HUES6 (cell line): Measurements from ENCODE around the gene SGSM1.

Experiments used
- H3K27ac ChIP-seq: 2 replicates; pipeline ENCODE4 v1.7.0; 2013; ENCODE audit warnings: low read depth, mild to moderate bottlenecking, low read length, inconsistent platforms
- H3K27me3 ChIP-seq: 2 replicates; pipeline ENCODE4 v1.6.1; 2013; ENCODE audit warnings: low read length; ENCODE audit not compliant: control insufficient read depth, insufficient read depth
- H3K36me3 ChIP-seq: 2 replicates; pipeline ENCODE4 v1.6.1; 2013; ENCODE audit warnings: low read length; ENCODE audit not compliant: control insufficient read depth, insufficient read depth
- H3K4me1 ChIP-seq: 2 replicates; pipeline ENCODE4 v1.6.1; 2013; ENCODE audit warnings: low read length; ENCODE audit not compliant: control insufficient read depth, insufficient read depth
- H3K4me3 ChIP-seq: 2 replicates; pipeline ENCODE4 v1.5.1; 2013; ENCODE audit warnings: low read depth, low read length
- H3K9ac ChIP-seq: one replicate; pipeline ENCODE4 v1.6.1; 2013; ENCODE audit warnings: mild to moderate bottlenecking, low read length
- H3K9me3 ChIP-seq: 2 replicates; pipeline ENCODE4 v1.6.1; 2013; ENCODE audit warnings: low read depth, low read length; ENCODE audit not compliant: control insufficient read depth, insufficient read depth

Gene SGSM1

GRCh38 chr22:24969560-24970301 is 163.7 kb downstream of the SGSM1 start:
- H3K4me1 ChIP-seq = peaks cover 31% of the 10 kb centered on the region

GRCh38 chr22:24972369-24972768 is 166.4 kb downstream of the SGSM1 start:
- peaks cover 47% of the 10 kb centered on the region for H3K4me1 ChIP-seq
- H3K27me3 ChIP-seq = no peaks in the 10 kb centered on the region
- no peak overlapping the region for H3K27ac ChIP-seq
- no peaks in the 10 kb centered on the region for H3K9me3 ChIP-seq
- H3K4me3 ChIP-seq = no peak overlapping the region
- H3K9ac ChIP-seq = no peak overlapping the region
- H3K36me3 ChIP-seq = no peaks in the 10 kb centered on the region

More at GRCh38 chr22:24969560-24970301, 163.7 kb downstream of the SGSM1 start:
- Histone ChIP-seq H3K36me3 (no peaks in the 10 kb centered on the region), H3K9me3 (no peaks in the 10 kb centered on the region), H3K4me3 (no peak overlapping the region), H3K27me3 (no peaks in the 10 kb centered on the region), H3K9ac (peak overlapping the region; percentile 16), H3K27ac (peak overlapping the region; percentile 22; the same call in 1 of the 2 replicates)

- Histone ChIP-seq H3K4me3 (no peak overlapping the region), H3K27me3 (no peaks in the 10 kb centered on the region), H3K27ac (no peak overlapping the region), H3K9me3 (no peaks in the 10 kb centered on the region), H3K36me3 (no peaks in the 10 kb centered on the region), H3K4me1 (peaks cover 42% of the 10 kb centered on the region), H3K9ac (no peak overlapping the region)
Observed at GRCh38 chr22:24973872-24974271, 167.9 kb downstream of the SGSM1 start.

GRCh38 chr22:24975125-24975640 is 169.2 kb downstream of the SGSM1 start:
- Histone ChIP-seq H3K27ac (no peak overlapping the region), H3K4me3 (no peak overlapping the region), H3K9ac (no peak overlapping the region), H3K9me3 (no peaks in the 10 kb centered on the region), H3K36me3 (no peaks in the 10 kb centered on the region), H3K27me3 (no peaks in the 10 kb centered on the region), H3K4me1 (peaks cover 31% of the 10 kb centered on the region)

- peaks cover 28% of the 10 kb centered on the region for H3K4me1 ChIP-seq
- H3K36me3 ChIP-seq = no peaks in the 10 kb centered on the region
- H3K27me3 ChIP-seq = no peaks in the 10 kb centered on the region
- no peak overlapping the region for H3K4me3 ChIP-seq
- no peaks in the 10 kb centered on the region for H3K9me3 ChIP-seq
- H3K27ac ChIP-seq = no peak overlapping the region
- H3K9ac ChIP-seq = peak overlapping the region; percentile 9
Observed at GRCh38 chr22:24975813-24976341, 169.9 kb downstream of the SGSM1 start.

- H3K27ac ChIP-seq = 0 out of 2 replicates have a peak overlapping the region, but pooled peaks have one; percentile 65
- H3K9me3 ChIP-seq = no peaks in the 10 kb centered on the region
- peak overlapping the region; percentile 9 for H3K9ac ChIP-seq
- no peaks in the 10 kb centered on the region for H3K27me3 ChIP-seq
- H3K36me3 ChIP-seq = no peaks in the 10 kb centered on the region
- peaks cover 34% of the 10 kb centered on the region for H3K4me1 ChIP-seq
- H3K4me3 ChIP-seq = no peak overlapping the region
Observed at GRCh38 chr22:24976442-24977218, 170.6 kb downstream of the SGSM1 start.
